Measurements from ENCODE around the gene DOCK9.
"Not testable (repeated sequence)": the region's sequence is repeated elsewhere in the genome, so short reads cannot be mapped to it uniquely, and the experiment has no call there.

Gene DOCK9

GRCh38 chr13:98813993-98814392 is 163.9 kb downstream of the DOCK9 start:
- DNase-seq = no peak

- not testable (repeated sequence) for DNase-seq
Measured at GRCh38 chr13:98812186-98812790, 165.6 kb downstream of the DOCK9 start.

- DNase-seq = no peak
Measured at GRCh38 chr13:98810746-98811145, 167.1 kb downstream of the DOCK9 start.

- no peak for DNase-seq
Measured at GRCh38 chr13:98809345-98809777, 168.5 kb downstream of the DOCK9 start.

GRCh38 chr13:98807774-98808173 is 170.1 kb downstream of the DOCK9 start:
- DNase-seq = no peak

- no peak for DNase-seq
Measured at GRCh38 chr13:98804336-98804855, 173.5 kb downstream of the DOCK9 start.

GRCh38 chr13:98803921-98804320 is 173.9 kb downstream of the DOCK9 start:
- DNase-seq = no peak

- no peak for DNase-seq
Measured at GRCh38 chr13:98803111-98803561, 174.7 kb downstream of the DOCK9 start.

- no peak for DNase-seq
Measured at GRCh38 chr13:98802559-98802958, 175.3 kb downstream of the DOCK9 start.

GRCh38 chr13:98801626-98802418 is 176.0 kb downstream of the DOCK9 start:
- no peak for DNase-seq

GRCh38 chr13:98800078-98800477 is 177.8 kb downstream of the DOCK9 start:
- no peak for DNase-seq

- no peak for DNase-seq
Measured at GRCh38 chr13:98798849-98799645, 178.8 kb downstream of the DOCK9 start.

- no peak for DNase-seq
Measured at GRCh38 chr13:98797456-98797855, 180.4 kb downstream of the DOCK9 start.

- no peak for DNase-seq
Measured at GRCh38 chr13:98796798-98797197, 181.1 kb downstream of the DOCK9 start.

GRCh38 chr13:98796191-98796590 is 181.7 kb downstream of the DOCK9 start:
- no peak for DNase-seq

GRCh38 chr13:98795220-98795619 is 182.6 kb downstream of the DOCK9 start:
- no peak for DNase-seq

- DNase-seq = no peak
Measured at GRCh38 chr13:98794498-98794897, 183.4 kb downstream of the DOCK9 start.

- DNase-seq = no peak
Measured at GRCh38 chr13:98792785-98793495, 184.9 kb downstream of the DOCK9 start.

- DNase-seq = no peak
Measured at GRCh38 chr13:98792321-98792720, 185.5 kb downstream of the DOCK9 start.

GRCh38 chr13:98791611-98792010 is 186.3 kb downstream of the DOCK9 start:
- no peak for DNase-seq

GRCh38 chr13:98787996-98788395 is 189.9 kb downstream of the DOCK9 start:
- no peak for DNase-seq

GRCh38 chr13:98787173-98787572 is 190.7 kb downstream of the DOCK9 start:
- DNase-seq = no peak

- no peak for DNase-seq
Measured at GRCh38 chr13:98786023-98786422, 191.8 kb downstream of the DOCK9 start.

Data from stimulated activated CD4-positive, alpha-beta T cell treated with anti-CD3 and anti-CD28 coated beads, Interleukin-4, amount 100 ng/mL, for 4 hours (primary cell).